AG09319 (cell line): Measurements from ENCODE around the gene SLC10A7.

Experiments
- DNase-seq: peaks from one replicate; pipeline ENCODE4 v3.0.0-alpha.2; 2010; ENCODE audit warnings: low read depth; ENCODE audit errors: extremely low read depth
- TF ChIP-seq, protein P1 (sequence below): IDR thresholded peaks from 2 replicates; pipeline ENCODE4 v1.5.1; 2011; ENCODE audit warnings: low read depth, mild to moderate bottlenecking, inconsistent platforms, low read length, moderate library complexity

SLC10A7 gene

DNA sequence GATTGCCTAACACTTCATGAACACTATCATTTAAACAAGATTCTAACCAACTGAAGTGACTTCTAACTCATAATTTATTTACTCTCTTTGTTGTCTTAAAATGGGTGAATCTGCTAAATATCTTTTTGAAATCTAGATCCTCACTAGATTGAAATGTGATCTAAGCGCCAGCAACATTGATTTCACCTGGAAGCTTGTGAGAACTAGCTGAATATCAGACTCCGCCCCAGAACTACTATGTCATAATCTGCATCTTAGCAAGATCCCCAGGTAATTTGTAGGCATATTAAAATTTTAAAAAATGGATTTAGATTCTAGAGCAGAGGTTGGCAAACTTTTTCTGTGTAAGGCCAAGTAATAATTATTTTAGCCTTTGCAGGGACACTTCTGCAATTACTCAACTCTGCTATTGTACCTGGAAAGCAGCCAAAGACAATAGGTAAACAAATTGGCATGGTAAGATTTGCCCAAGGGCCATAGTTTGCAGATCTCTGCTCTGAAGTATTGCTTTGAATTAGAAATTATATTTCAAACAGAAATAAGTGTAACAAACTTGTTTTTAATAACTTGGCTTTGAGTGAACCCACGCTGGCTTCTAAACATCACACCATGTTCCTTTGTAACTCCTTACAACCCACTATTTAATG, 185.9 kb downstream of the SLC10A7 start:
- DNase-seq: no peak
- TF ChIP-seq, protein P1, sequence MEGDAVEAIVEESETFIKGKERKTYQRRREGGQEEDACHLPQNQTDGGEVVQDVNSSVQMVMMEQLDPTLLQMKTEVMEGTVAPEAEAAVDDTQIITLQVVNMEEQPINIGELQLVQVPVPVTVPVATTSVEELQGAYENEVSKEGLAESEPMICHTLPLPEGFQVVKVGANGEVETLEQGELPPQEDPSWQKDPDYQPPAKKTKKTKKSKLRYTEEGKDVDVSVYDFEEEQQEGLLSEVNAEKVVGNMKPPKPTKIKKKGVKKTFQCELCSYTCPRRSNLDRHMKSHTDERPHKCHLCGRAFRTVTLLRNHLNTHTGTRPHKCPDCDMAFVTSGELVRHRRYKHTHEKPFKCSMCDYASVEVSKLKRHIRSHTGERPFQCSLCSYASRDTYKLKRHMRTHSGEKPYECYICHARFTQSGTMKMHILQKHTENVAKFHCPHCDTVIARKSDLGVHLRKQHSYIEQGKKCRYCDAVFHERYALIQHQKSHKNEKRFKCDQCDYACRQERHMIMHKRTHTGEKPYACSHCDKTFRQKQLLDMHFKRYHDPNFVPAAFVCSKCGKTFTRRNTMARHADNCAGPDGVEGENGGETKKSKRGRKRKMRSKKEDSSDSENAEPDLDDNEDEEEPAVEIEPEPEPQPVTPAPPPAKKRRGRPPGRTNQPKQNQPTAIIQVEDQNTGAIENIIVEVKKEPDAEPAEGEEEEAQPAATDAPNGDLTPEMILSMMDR: no peak

DNA sequence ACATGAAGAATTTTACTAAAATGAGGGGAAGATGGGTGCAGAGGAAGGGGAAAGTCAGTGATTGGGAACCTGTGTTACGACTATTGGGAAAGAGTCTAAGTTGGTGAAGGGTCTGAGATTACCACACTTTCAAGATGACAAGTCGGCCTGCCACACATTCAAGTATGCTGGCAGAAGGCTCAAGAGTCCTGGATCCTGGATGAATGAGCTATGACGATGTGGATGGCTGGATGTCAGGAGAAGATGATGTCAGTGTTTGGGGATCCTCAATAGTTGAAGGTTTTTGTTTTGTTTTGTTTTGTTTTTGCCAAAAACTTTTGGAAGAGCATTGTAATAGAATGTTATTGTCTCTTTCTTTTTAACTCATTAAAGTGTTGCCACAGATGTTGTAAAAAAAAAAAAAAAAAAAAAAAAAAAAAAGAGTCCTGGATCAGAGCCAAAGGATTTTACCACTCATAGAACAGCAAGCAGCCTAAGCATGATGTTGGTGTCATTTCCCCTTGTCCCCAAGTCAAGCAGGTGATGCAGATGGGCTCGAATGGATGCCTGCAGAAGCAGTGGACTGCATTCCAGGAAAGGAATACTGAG, 186.8 kb downstream of the SLC10A7 start:
- no peak for DNase-seq
- TF ChIP-seq, protein P1: no peak

DNA sequence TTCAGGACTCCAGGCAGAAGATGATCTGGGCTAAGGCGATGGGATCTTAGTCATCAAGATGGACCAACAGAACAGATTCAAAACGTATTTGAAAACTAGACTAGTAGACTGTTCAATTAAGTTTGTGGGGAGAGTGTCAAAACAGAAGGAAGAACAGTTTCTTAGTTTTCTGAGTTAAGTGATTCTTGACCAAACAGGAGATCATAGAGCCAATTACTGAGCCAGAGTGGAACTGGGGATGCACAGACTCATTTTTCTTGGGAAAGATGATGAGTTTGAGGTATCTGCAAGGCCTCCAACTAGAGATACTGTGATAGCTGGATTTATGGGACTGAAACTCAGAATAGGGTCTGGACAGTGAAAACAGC, 187.9 kb downstream of the SLC10A7 start:
- TF ChIP-seq, protein P1: no peak
- DNase-seq: no peak

DNA sequence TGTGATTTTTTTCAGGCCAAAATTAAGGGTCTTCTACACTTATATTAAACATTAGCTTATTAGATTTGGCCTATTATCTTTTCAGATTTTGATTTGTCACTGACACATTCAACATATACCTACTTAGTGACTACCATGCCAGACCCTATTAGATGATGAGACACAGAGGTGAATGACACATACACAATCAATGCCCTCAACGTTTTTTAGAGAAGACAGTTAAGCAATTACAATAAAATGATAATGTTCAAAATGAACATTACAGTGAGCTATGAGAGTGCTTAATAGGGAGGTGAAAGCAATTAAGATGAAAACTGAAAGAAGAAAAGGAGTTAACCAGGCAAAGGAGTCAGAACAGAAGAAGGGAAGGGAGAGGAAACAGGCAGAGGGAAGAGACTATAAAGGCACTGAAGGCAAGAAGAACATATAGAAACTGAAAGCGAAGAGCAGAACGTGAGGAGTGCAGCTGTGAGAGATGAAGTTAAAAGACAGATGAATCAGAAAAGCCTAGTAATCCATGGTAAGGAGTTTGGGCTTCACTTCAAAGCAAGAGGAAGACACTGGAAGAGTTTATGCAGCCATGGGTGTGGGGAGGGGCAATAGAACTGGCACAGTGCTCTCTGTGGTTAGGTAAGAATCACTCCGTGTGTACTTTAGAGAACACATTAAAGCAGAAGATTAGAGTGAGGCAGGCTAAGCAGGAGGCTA, 188.4 kb downstream of the SLC10A7 start:
- DNase-seq: peak; percentile 47
- TF ChIP-seq, protein P1: no peak

DNA sequence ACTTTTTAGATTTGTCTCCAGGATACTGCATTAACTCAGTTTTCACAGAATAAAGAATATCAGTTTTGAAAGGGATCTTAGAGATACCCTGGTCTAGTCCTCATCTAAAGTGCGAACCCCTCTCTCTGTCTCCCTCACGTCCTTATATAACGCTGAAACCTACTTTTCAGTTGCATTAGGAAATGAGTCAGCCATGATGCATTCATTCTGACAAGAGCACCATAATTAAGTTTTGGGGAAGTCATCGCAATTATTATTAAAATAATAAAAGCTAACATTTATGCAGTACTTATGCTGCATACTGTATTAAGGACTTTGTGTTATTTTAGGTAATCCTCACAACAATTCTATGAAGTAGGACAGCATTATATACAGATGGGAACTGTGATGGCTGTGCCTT, 191.3 kb downstream of the SLC10A7 start:
- DNase-seq: no peak
- TF ChIP-seq, protein P1: no peak

DNA sequence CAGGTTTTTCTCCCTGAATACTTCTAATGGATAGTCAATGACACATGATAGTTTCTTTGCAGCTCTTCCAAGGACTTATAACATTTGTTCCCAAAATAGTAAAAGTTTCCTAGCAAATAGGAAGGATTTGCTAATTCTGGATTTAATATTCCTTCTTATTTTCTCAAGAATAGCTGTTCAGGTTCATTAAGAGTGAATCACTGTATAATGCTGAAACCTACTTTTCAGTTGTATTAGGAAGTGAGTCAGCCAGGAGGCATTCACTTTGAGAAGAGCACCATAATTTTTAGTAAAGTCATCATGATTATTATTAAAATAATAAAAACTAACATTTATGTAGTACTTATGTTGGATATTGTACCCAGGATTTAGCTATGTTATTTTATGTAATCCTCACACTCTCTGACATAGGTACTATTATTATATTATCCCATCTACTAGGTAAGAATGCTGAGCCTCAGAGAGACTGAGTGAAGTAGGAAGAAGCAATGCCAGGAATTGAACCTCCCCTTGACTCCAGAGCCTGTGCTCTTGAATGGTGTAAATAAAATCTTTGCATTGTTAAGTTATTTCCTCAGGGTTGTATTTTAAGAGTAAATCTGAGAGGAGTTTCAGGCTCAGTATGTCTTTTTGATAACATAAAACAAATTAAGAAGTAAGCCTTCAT, 192.6 kb downstream of the SLC10A7 start:
- peak; percentile 62 for DNase-seq
- TF ChIP-seq, protein P1: no peak
